ENCODE data around the gene TADA2A. TPM values are rescaled to one million over a fixed set of nuclear protein-coding genes. Genes with fewer than 3 reads are reported as not detected.
"Not testable (repeated sequence)": the region's sequence is repeated elsewhere in the genome, so short reads cannot be mapped to it uniquely, and the experiment has no call there.

The TADA2A gene
- total RNA-seq, 2 experiments from 2014 or later = 27.3 to 29.5 TPM

DNA sequence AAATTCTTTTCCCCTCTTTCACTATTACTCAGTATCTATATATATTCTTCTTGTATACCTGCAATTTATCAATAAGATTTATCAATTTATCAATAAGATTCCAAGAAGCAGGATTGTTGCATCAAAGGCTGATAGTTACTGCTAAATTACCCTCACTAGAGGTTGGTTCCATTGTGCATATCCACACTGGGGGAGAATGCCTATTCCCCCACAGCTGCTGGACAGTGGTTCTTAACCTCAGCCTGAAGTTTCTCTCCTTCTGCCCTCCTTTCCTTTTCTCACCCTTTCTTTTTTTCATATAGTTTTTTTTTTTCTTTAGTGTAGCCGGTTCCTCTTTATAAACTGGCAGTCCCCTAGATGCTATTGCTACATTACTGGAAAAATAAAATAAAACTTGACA is 24.6 kb upstream of the TADA2A start:
- Mint-ChIP-seq H3K4me3 (no peak overlapping the region), H3K9me3 (no peaks in the 10 kb centered on the region), H3K36me3 (ENCODE audit: low read depth) (no peaks in the 10 kb centered on the region), H3K27me3 (ENCODE audit: low read depth) (no peaks in the 10 kb centered on the region), H3K27ac (no peak overlapping the region), H3K4me1 (ENCODE audit: low read depth) (no peaks in the 10 kb centered on the region)
- CTCF ChIA-PET = interaction anchor here (1.4 to 1.8 kb wide), 2 partner anchors 8 to 16 kb away, joined by 5 to 16 read pairs; no protein-coding TSS in a partner anchor
- no peak for DNase-seq
- intact Hi-C loops (cut with micrococcal nuclease) = no loop called here

GRCh38 chr17:37384560-37385149 is 22.0 kb upstream of the TADA2A start:
- H3K9me3 Mint-ChIP-seq = no peaks in the 10 kb centered on the region
- H3K27me3 Mint-ChIP-seq (ENCODE audit: low read depth) = no peaks in the 10 kb centered on the region
- no peak overlapping the region for H3K4me3 Mint-ChIP-seq
- H3K36me3 Mint-ChIP-seq (ENCODE audit: low read depth) = no peaks in the 10 kb centered on the region
- H3K27ac Mint-ChIP-seq = no peak overlapping the region
- intact Hi-C loops (cut with micrococcal nuclease) = no loop called here
- H3K4me1 Mint-ChIP-seq (ENCODE audit: low read depth) = no peaks in the 10 kb centered on the region
- DNase-seq = no peak
- CTCF ChIA-PET = no interaction called here

GRCh38 chr17:37385474-37385990 is 21.2 kb upstream of the TADA2A start:
- DNase-seq = no peak
- no peak overlapping the region for H3K4me3 Mint-ChIP-seq
- intact Hi-C loops (cut with micrococcal nuclease) = no loop called here

GRCh38 chr17:37386462-37386861 is 20.2 kb upstream of the TADA2A start:
- Mint-ChIP-seq H3K4me1 (ENCODE audit: low read depth) (peaks cover 3% of the 10 kb centered on the region), H3K36me3 (ENCODE audit: low read depth) (no peaks in the 10 kb centered on the region), H3K27me3 (ENCODE audit: low read depth) (no peaks in the 10 kb centered on the region), H3K9me3 (no peaks in the 10 kb centered on the region), H3K4me3 (no peak overlapping the region), H3K27ac (no peak overlapping the region)
- intact Hi-C loops (cut with micrococcal nuclease) = no loop called here
- DNase-seq = no peak
- CTCF ChIA-PET = interaction anchor here (0.6 to 1.3 kb wide), 3 partner anchors 10 to 38 kb away, joined by 3 to 4 read pairs (median 3); no protein-coding TSS in a partner anchor

More at GRCh38 chr17:37385474-37385990, 21.2 kb upstream of the TADA2A start:
- Mint-ChIP-seq H3K27me3 (ENCODE audit: low read depth) (no peaks in the 10 kb centered on the region), H3K27ac (no peak overlapping the region), H3K36me3 (ENCODE audit: low read depth) (no peaks in the 10 kb centered on the region), H3K4me1 (ENCODE audit: low read depth) (no peaks in the 10 kb centered on the region), H3K9me3 (no peaks in the 10 kb centered on the region)
- CTCF ChIA-PET = interaction anchor here (1.3 kb wide), 1 partner anchor 12 kb away, joined by 3 read pairs; no protein-coding TSS in a partner anchor

- H3K27me3 Mint-ChIP-seq (ENCODE audit: low read depth) = no peaks in the 10 kb centered on the region
- CTCF ChIA-PET = interaction anchor here (0.7 to 1.2 kb wide), 4 partner anchors 9 to 15 kb away, joined by 3 to 4 read pairs (median 3); no protein-coding TSS in a partner anchor
- no peaks in the 10 kb centered on the region for H3K36me3 Mint-ChIP-seq (ENCODE audit: low read depth)
- no peak overlapping the region for H3K27ac Mint-ChIP-seq
- no peak overlapping the region for H3K4me3 Mint-ChIP-seq
- intact Hi-C loops (cut with micrococcal nuclease) = no loop called here
- DNase-seq = no peak
- H3K4me1 Mint-ChIP-seq (ENCODE audit: low read depth) = peaks cover 17% of the 10 kb centered on the region
- no peaks in the 10 kb centered on the region for H3K9me3 Mint-ChIP-seq
These were observed 18.4 kb upstream of the TADA2A start for GRCh38 chr17:37388266-37388665.

DNA sequence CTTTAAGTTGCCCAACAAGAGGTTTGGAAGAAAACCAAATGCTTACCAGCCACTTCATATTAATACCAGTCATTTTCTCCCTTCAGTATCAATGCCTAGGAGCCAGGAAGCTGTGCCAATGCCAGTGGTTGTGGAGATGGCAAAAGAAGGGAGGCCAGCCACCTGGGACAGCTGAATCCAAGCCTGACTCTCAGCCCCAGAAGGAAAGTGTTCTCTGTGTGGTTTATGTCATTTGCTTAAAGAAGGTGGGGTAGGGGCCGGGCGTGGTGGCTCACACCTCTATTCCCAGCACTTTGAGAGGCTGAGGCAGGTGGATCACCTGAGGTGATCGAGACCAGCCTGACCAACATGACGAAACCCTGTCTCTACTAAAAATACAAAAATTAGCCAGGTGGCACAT is 17.5 kb upstream of the TADA2A start:
- CTCF ChIA-PET = no interaction called here
- H3K36me3 Mint-ChIP-seq (ENCODE audit: low read depth) = no peaks in the 10 kb centered on the region
- DNase-seq = no peak
- peaks cover 17% of the 10 kb centered on the region for H3K4me1 Mint-ChIP-seq (ENCODE audit: low read depth)
- intact Hi-C loops (cut with micrococcal nuclease) = no loop called here
- no peaks in the 10 kb centered on the region for H3K27me3 Mint-ChIP-seq (ENCODE audit: low read depth)
- no peak overlapping the region for H3K4me3 Mint-ChIP-seq
- no peaks in the 10 kb centered on the region for H3K9me3 Mint-ChIP-seq
- no peak overlapping the region for H3K27ac Mint-ChIP-seq

- no peak overlapping the region for H3K4me3 Mint-ChIP-seq
- DNase-seq = no peak
- no peaks in the 10 kb centered on the region for H3K36me3 Mint-ChIP-seq (ENCODE audit: low read depth)
- H3K9me3 Mint-ChIP-seq = no peaks in the 10 kb centered on the region
- CTCF ChIA-PET = interaction anchor here (2.5 to 4.1 kb wide), 2 partner anchors 15 to 18 kb away, joined by 11 to 21 read pairs; partner anchors contain the start of gene C17orf78
- no peak overlapping the region for H3K27ac Mint-ChIP-seq
- H3K27me3 Mint-ChIP-seq (ENCODE audit: low read depth) = no peaks in the 10 kb centered on the region
- peaks cover 17% of the 10 kb centered on the region for H3K4me1 Mint-ChIP-seq (ENCODE audit: low read depth)
- intact Hi-C loops (cut with micrococcal nuclease) = no loop called here
These were observed 15.5 kb upstream of the TADA2A start for GRCh38 chr17:37391146-37391545.

DNA sequence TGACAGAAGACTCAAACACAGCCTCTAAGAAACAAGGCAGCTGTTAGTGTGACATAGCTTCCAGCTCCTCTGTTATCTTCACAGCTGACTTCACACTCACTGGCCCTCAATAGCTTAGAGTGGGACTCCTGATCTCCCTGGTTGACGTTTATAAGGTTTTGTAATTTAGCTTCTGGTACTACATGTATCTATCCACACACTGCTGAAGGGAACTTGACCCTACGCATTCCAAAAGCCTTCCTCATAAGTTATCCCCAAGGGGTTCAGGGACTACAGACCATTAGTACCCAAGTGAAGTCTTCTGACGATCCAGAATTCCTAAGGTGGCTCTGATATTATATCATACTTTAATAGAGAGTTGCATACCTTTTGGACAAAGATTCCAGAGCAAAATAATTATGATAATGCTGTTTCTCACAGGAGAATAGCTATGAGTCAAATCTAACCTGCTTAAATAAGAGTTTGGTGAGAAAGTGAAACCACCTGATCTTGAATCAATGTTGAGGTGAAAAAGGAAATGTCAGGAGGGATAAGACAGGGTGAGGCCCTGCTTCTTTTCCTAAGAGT is 14.6 kb upstream of the TADA2A start:
- Mint-ChIP-seq H3K27ac (no peak overlapping the region), H3K4me3 (no peak overlapping the region), H3K27me3 (ENCODE audit: low read depth) (no peaks in the 10 kb centered on the region), H3K36me3 (ENCODE audit: low read depth) (no peaks in the 10 kb centered on the region), H3K4me1 (ENCODE audit: low read depth) (peaks cover 17% of the 10 kb centered on the region), H3K9me3 (no peaks in the 10 kb centered on the region)
- no peak for DNase-seq
- intact Hi-C loops (cut with micrococcal nuclease) = loop anchor here (2.0 kb wide), 1 partner anchor 15 kb away; the partner anchor contains the start of genes ACACA and TADA2A
- CTCF ChIA-PET = interaction anchor here (2.5 to 4.1 kb wide), 2 partner anchors 16 to 19 kb away, joined by 11 to 21 read pairs; partner anchors contain the start of gene C17orf78

- DNase-seq = no peak
- Mint-ChIP-seq H3K9me3 (no peaks in the 10 kb centered on the region), H3K27ac (no peak overlapping the region), H3K4me3 (no peak overlapping the region), H3K36me3 (ENCODE audit: low read depth) (no peaks in the 10 kb centered on the region), H3K27me3 (ENCODE audit: low read depth) (no peaks in the 10 kb centered on the region), H3K4me1 (ENCODE audit: low read depth) (peaks cover 20% of the 10 kb centered on the region)
- CTCF ChIA-PET = interaction anchor here (4.1 kb wide), 1 partner anchor 20 kb away, joined by 21 read pairs; no protein-coding TSS in a partner anchor
- intact Hi-C loops (cut with micrococcal nuclease) = loop anchor here (2.0 kb wide), 1 partner anchor 13 kb away; the partner anchor contains the start of genes ACACA and TADA2A
These were observed 13.3 kb upstream of the TADA2A start for GRCh38 chr17:37393352-37393751.

DNA sequence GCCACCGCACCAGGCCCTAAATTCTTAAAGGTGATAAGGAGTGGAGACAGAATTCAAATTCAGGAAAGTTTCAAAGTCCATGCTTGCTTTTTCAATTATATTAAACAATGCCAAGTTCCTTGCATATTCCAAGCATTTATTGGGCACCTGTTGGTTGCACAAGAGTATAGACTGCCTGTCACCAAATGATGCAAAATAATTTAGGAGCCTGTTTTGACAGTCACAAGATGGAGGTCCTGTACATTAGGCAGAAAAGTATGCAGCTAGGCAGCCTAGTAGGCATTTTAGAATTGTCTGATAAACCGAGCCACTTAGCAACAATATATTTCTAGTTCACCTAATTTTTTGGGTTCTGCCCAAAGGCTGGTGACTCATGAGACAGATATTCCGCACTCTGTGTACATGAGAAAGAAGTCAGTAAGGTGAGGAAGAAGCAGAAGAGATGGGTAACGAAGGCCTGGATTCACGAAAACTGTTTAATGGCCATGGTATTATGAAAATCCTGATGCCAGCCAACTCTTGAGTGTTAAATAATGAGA is 7.4 kb upstream of the TADA2A start:
- CTCF ChIA-PET = interaction anchor here (0.5 to 2.4 kb wide), 5 partner anchors 16 to 38 kb away, joined by 3 to 64 read pairs (median 5); partner anchors contain the start of gene C17orf78
- no peak overlapping the region for H3K4me3 Mint-ChIP-seq
- no peaks in the 10 kb centered on the region for H3K9me3 Mint-ChIP-seq
- H3K4me1 Mint-ChIP-seq (ENCODE audit: low read depth) = peaks cover 27% of the 10 kb centered on the region
- intact Hi-C loops (cut with micrococcal nuclease) = no loop called here
- H3K36me3 Mint-ChIP-seq (ENCODE audit: low read depth) = peaks cover 6% of the 10 kb centered on the region
- no peak for DNase-seq
- H3K27me3 Mint-ChIP-seq (ENCODE audit: low read depth) = no peaks in the 10 kb centered on the region
- H3K27ac Mint-ChIP-seq = no peak overlapping the region

DNA sequence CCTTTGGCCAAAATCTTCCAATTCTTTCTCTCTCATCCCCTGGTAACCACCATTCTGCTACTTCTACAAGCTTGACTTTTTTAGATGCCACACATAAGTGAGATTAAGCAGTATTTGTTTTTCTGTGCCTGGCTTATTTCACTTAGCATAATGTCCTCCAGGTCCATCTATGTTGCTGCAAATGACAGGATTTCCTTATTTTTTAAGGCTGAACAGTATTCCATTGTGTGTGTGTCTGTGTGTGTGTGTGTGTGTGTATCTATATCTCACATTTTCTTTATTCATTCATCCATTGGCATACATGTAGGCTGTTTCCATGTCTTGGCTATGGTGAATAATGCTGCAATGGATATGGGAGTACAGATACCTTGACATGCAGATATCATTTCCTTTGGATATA is 6.2 kb upstream of the TADA2A start:
- CTCF ChIA-PET = interaction anchor here (1.0 kb wide), 1 partner anchor 13 kb away, joined by 4 read pairs; no protein-coding TSS in a partner anchor
- H3K36me3 Mint-ChIP-seq (ENCODE audit: low read depth) = peaks cover 15% of the 10 kb centered on the region
- intact Hi-C loops (cut with micrococcal nuclease) = no loop called here
- no peak overlapping the region for H3K27ac Mint-ChIP-seq
- no peaks in the 10 kb centered on the region for H3K9me3 Mint-ChIP-seq
- H3K27me3 Mint-ChIP-seq (ENCODE audit: low read depth) = no peaks in the 10 kb centered on the region
- no peak for DNase-seq
- no peak overlapping the region for H3K4me3 Mint-ChIP-seq
- peaks cover 36% of the 10 kb centered on the region for H3K4me1 Mint-ChIP-seq (ENCODE audit: low read depth)

DNA sequence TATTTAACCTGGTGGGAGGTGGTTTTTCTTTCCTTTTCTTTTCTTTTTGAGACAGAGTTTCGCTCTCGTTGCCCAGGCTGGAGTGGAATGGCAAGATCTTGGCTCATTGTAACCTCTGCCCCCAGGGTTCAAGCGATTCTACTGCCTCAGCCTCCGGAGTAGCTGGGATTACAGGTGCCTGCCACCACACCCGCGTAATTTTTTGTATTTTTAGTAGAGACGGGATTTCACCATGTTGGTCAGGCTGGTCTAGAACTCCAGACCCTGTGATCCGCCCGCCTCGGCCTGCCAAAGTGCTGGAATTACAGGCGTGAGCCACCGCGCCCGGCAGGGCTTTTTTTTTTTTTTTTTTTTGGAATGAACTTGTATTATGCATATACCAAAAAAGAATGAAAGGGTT is 1.2 kb upstream of the TADA2A start:
- H3K4me1 Mint-ChIP-seq (ENCODE audit: low read depth) = peaks cover 58% of the 10 kb centered on the region
- DNase-seq; H3K27ac Mint-ChIP-seq; H3K9me3 Mint-ChIP-seq; H3K27me3 Mint-ChIP-seq (ENCODE audit: low read depth); intact Hi-C loops (cut with micrococcal nuclease): not testable (repeated sequence)
- peaks cover 36% of the 10 kb centered on the region for H3K36me3 Mint-ChIP-seq (ENCODE audit: low read depth)
- peak overlapping the region; percentile 97 for H3K4me3 Mint-ChIP-seq
- CTCF ChIA-PET = interaction anchor here (0.8 kb wide), 1 partner anchor 9 kb away, joined by 4 read pairs; no protein-coding TSS in a partner anchor

All from activated naive CD4-positive, alpha-beta T cell treated with anti-CD3 and anti-CD28 coated beads for 36 hours (primary cell).